Skeletal muscle tissue (tissue), 4 donors: ENCODE measurements around the gene DGAT2L6. TPM values are rescaled to one million over a fixed set of nuclear protein-coding genes. Genes with fewer than 3 reads are reported as not detected.
"Not testable (repeated sequence)": the region's sequence is repeated elsewhere in the genome, so short reads cannot be mapped to it uniquely, and the experiment has no call there.

ENCODE experiments used
- H3K27ac ChIP-seq: one replicate; pipeline ENCODE4 v1.7.0; 2013; ENCODE audit warnings: mild to moderate bottlenecking, low read depth, low read length, inconsistent platforms
- H3K27me3 ChIP-seq, 3 donors: one replicate each; pipeline ENCODE4 v1.7.0; 2013; ENCODE audit warnings: low read length in 3 of 3; ENCODE audit not compliant: control insufficient read depth in 3 of 3, insufficient read depth in 3 of 3
- H3K36me3 ChIP-seq, 3 donors: one replicate each; pipeline ENCODE4 v1.7.0; 2013; ENCODE audit warnings: low read length in 3 of 3; ENCODE audit not compliant: control insufficient read depth in 3 of 3, insufficient read depth in 3 of 3
- H3K4me1 ChIP-seq, 3 donors: one replicate each; pipeline ENCODE4 v1.7.0; 2013; ENCODE audit warnings: low read length in 3 of 3, mild to moderate bottlenecking in 3 of 3; ENCODE audit not compliant: control insufficient read depth in 3 of 3, insufficient read depth in 3 of 3
- H3K4me3 ChIP-seq, 3 donors: one replicate each; pipeline ENCODE4 v1.7.0; 2013; ENCODE audit warnings: low read length in 3 of 3
- H3K9ac ChIP-seq, 3 donors: one replicate each; pipeline ENCODE4 v1.7.0; 2013; ENCODE audit warnings: low read length in 3 of 3, mild to moderate bottlenecking in 3 of 3, moderate library complexity in 2 of 3, low read depth in 1 of 3
- H3K9me3 ChIP-seq, 3 donors: one replicate each; pipeline ENCODE4 v1.7.0; 2013; ENCODE audit warnings: low read length in 3 of 3; ENCODE audit not compliant: control insufficient read depth in 3 of 3
- total RNA-seq: library from RNA; depleted of rRNA; stranded (reverse); fragments of >200 nt; gene quantifications from one replicate; pipeline ENCODE4 v1.2.3, GENCODE V29; 2014
- donor health status: Osteomylitis.

The DGAT2L6 gene
- total RNA-seq, 1 donor from 2014 or later, result not detected

GRCh38 chrX:70183091-70183490, 5.8 kb downstream of the DGAT2L6 start:
- no peaks in the 10 kb centered on the region for H3K27me3 ChIP-seq
- no peak overlapping the region for H3K9ac ChIP-seq
- no peaks in the 10 kb centered on the region for H3K4me1 ChIP-seq
- no peaks in the 10 kb centered on the region for H3K9me3 ChIP-seq
- no peaks in the 10 kb centered on the region for H3K36me3 ChIP-seq
- no peak overlapping the region for H3K27ac ChIP-seq
- H3K4me3 ChIP-seq, result no peak overlapping the region

GRCh38 chrX:70190225-70190624, 12.9 kb downstream of the DGAT2L6 start:
- Histone ChIP-seq H3K36me3 (no peaks in the 10 kb centered on the region), H3K4me1 (no peaks in the 10 kb centered on the region), H3K27me3 (no peaks in the 10 kb centered on the region), H3K9me3 (no peaks in the 10 kb centered on the region), H3K27ac (no peak overlapping the region), H3K4me3 (no peak overlapping the region), H3K9ac (no peak overlapping the region)

DNA sequence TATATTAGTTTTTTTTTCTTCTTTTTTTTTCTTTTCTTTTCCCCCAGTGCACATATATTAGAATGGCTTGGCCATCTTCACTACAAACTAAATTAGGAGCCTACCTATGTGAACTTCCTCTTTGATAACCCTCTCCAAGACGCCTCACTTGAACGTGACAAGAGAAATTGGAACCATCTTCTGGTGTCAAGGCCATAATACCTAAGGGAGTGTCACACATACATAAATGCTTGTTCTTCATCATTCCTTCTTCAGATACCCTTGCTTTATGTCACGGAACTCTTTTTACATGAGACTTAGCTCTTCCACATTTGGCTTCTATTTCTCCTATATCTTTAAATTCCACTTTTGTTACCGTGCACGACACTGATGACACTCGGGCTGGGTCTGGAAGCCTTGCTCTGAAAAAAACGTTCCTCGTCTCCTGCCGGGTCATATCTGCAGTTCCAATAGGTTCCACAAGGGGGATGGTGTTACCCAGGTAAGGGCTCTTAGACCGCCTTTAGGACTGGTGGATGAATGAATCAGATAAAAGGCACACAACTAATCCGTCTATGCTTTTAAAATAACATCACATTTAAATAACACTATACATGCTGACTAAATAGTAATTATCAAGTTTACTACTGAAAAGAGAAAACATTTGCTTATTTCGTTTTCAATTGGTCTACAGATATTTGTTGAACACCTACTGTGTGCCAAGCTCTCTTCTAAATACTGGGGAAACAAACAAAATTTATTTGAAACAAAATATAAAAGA, 19.9 kb downstream of the DGAT2L6 start:
- no peaks in the 10 kb centered on the region for H3K36me3 ChIP-seq
- no peaks in the 10 kb centered on the region for H3K9me3 ChIP-seq
- H3K27ac ChIP-seq, result no peak overlapping the region
- H3K4me1 ChIP-seq, result no peaks in the 10 kb centered on the region
- no peaks in the 10 kb centered on the region for H3K27me3 ChIP-seq
- H3K4me3 ChIP-seq, result no peak overlapping the region
- no peak overlapping the region for H3K9ac ChIP-seq

GRCh38 chrX:70201732-70202131, 24.4 kb downstream of the DGAT2L6 start:
- Histone ChIP-seq H3K4me1 (no peaks in the 10 kb centered on the region), H3K4me3 (no peak overlapping the region), H3K9ac (no peak overlapping the region), H3K27me3 (no peaks in the 10 kb centered on the region), H3K36me3 (no peaks in the 10 kb centered on the region), H3K9me3 (no peaks in the 10 kb centered on the region), H3K27ac (no peak overlapping the region)

- H3K27ac ChIP-seq, result no peak overlapping the region
- no peaks in the 10 kb centered on the region for H3K36me3 ChIP-seq
- no peaks in the 10 kb centered on the region for H3K4me1 ChIP-seq
- no peak overlapping the region for H3K9ac ChIP-seq
- H3K27me3 ChIP-seq, result no peaks in the 10 kb centered on the region
- H3K4me3 ChIP-seq, result no peak overlapping the region
- H3K9me3 ChIP-seq, result no peaks in the 10 kb centered on the region
These were observed 31.2 kb downstream of the DGAT2L6 start for GRCh38 chrX:70208479-70208878.

DNA sequence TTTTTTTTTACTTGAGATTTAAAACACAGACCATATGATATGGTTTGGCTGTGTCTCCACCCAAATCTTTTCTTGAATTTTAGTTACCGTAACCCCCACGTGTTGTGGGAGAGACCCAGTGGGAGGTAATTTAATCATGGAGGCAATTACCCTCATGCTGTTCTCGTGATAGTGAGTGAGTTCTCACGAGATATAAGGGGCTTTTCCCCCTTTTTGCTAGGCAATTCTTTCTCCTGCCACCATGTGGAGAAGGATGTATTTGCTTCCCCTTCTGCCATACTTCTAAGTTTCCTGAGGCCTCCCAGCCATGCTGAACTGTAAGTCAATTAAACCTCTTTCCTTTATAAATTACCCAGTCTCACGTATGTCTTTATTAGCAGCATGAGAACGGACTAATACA, 32.3 kb downstream of the DGAT2L6 start:
- H3K4me3 ChIP-seq, H3K9me3 ChIP-seq, H3K9ac ChIP-seq, H3K27me3 ChIP-seq, H3K27ac ChIP-seq, H3K36me3 ChIP-seq, H3K4me1 ChIP-seq: not testable (repeated sequence)

GRCh38 chrX:70219938-70220764, 42.9 kb downstream of the DGAT2L6 start:
- no peaks in the 10 kb centered on the region for H3K4me1 ChIP-seq
- H3K9me3 ChIP-seq, result no peaks in the 10 kb centered on the region
- H3K36me3 ChIP-seq, result no peaks in the 10 kb centered on the region
- no peak overlapping the region for H3K27ac ChIP-seq
- H3K9ac ChIP-seq, result no peak overlapping the region
- H3K27me3 ChIP-seq, result no peaks in the 10 kb centered on the region
- H3K4me3 ChIP-seq, result no peak overlapping the region

DNA sequence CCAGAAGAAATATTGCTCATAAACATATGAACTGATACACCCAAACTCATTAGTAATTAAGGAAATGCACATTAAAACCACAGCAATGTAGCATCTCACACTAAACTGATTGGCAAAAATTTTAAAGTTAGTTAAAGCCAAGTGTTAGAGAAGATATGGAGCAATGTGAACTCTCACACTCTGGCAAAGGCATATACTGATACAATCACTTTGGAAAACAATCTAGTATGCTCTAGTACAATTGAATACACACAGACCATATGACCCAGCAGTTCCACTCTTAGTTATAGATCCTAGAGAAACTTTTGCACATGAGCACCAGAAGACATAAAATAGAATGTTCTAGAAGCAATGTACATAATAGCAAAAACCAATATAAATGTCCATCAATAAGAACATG, 48.8 kb downstream of the DGAT2L6 start:
- no peaks in the 10 kb centered on the region for H3K36me3 ChIP-seq
- no peak overlapping the region for H3K9ac ChIP-seq
- no peaks in the 10 kb centered on the region for H3K27me3 ChIP-seq
- H3K9me3 ChIP-seq, result no peaks in the 10 kb centered on the region
- H3K27ac ChIP-seq, result no peak overlapping the region
- H3K4me3 ChIP-seq, result no peak overlapping the region
- no peaks in the 10 kb centered on the region for H3K4me1 ChIP-seq

DNA sequence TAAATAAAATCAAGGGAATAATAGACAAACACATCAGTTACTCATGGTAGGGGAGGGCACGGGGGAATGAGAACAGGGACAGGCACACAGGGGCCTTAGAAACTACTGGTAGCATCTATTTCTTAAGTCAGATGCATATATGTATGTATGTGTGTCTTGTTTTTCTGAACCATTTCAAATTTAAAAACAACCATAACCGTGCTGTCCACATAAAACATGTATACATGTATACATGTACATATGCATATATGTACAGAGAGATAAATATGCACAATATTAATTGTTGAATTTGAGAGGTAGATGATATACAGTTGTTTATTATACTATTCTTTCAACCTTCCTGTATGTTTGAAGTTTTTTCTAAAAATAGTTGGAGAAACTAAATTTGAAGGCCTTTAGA, 49.4 kb downstream of the DGAT2L6 start:
- Histone ChIP-seq H3K4me1 (no peaks in the 10 kb centered on the region), H3K36me3 (no peaks in the 10 kb centered on the region), H3K27ac (no peak overlapping the region), H3K9ac (no peak overlapping the region), H3K4me3 (no peak overlapping the region), H3K27me3 (no peaks in the 10 kb centered on the region), H3K9me3 (no peaks in the 10 kb centered on the region)

DNA sequence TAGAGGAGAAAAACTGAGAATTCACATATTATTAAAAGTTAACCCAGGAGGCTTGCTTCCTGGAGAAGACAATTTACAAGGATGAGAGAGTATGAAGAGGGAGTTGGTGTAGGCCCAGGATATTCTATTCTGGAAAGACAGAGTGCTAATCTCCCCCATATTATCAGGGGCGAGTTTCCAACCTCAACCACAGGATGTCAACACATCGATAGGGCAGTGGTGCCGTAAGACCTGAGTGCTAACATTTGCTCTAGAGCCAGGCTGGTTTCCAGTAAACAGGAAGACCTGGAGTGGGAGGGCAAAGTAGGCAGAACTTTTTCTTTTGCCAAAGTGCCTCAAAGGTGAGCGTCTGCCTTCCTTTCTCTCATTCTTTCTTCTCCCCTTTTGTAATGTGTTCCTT, 54.4 kb downstream of the DGAT2L6 start:
- H3K4me1 ChIP-seq, result no peaks in the 10 kb centered on the region
- no peaks in the 10 kb centered on the region for H3K9me3 ChIP-seq
- H3K27ac ChIP-seq, result no peak overlapping the region
- H3K27me3 ChIP-seq, result peaks cover 0 to 4% (median 0%) of the 10 kb centered on the region in 3 donors
- H3K4me3 ChIP-seq, result no peak overlapping the region
- no peaks in the 10 kb centered on the region for H3K36me3 ChIP-seq
- no peak overlapping the region for H3K9ac ChIP-seq
